ENCODE measurements around the gene APOC1.
A peak's percentile ranks its signal among the peaks of the same experiment; 100 is the strongest.

APOC1 gene

GRCh38 chr19:44949550-44949949 is 35.1 kb downstream of the APOC1 start:
- peaks cover 4% of the 10 kb centered on the region for H3K4me1 Mint-ChIP-seq (ENCODE audit: low read depth)
- H3K9me3 Mint-ChIP-seq = no peaks in the 10 kb centered on the region
- no peaks in the 10 kb centered on the region for H3K27me3 Mint-ChIP-seq (ENCODE audit: low read depth)
- H3K27ac Mint-ChIP-seq = no peak overlapping the region
- no peak overlapping the region for H3K4me3 Mint-ChIP-seq
- no peak for DNase-seq (ENCODE audit: low spot score)
- no peaks in the 10 kb centered on the region for H3K36me3 Mint-ChIP-seq (ENCODE audit: low read depth)

DNA sequence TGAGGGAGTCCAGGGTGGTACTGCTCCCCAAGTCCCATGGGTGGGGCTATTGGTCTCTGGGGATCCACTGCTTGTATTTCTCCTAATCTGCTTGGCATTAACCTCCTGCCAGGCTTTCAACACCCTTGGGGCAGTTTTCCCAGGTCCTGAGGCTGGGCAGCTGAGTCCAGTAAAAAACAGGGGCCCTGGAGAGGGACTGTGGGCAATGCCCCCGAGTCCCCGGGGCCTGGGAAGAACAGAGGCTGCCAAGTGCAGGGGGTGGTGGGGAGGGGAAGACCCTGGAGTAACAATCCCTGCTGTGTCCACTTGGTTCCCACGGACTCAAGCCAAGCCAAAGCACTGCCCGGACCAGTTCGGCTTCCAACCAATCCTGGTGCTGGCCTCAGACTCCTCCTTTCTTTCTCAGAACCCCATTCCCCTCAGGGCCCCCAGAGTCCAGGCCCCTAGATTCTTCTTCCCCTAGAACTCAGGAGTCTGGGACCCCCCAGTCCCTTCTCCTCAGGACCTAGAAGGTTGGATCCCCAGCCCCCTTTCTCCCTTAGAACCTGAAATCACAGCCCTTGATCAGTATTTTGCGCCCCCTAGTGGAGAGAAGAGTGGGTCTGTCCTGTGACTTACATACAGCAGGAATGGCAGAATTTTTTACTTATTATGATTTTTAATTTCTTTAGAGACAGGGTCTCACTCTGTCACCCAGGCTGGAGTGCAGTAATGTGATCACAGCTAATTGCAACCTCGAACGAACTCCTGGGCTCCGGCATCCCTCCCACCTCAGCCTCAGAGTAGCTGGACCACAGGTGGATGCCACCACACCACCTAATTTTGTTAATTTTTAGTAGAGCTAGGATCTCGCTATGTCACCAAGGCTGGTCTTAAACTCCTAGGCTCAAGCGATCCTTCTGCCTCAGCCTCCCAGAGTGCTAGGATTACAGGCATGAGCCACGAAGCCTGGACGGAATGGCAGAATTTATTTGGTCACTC is 37.1 kb downstream of the APOC1 start:
- peak; percentile 45 for DNase-seq (ENCODE audit: low spot score)
- no peak overlapping the region for H3K4me3 Mint-ChIP-seq
- H3K27me3 Mint-ChIP-seq (ENCODE audit: low read depth) = no peaks in the 10 kb centered on the region
- peaks cover 13% of the 10 kb centered on the region for H3K4me1 Mint-ChIP-seq (ENCODE audit: low read depth)
- no peaks in the 10 kb centered on the region for H3K36me3 Mint-ChIP-seq (ENCODE audit: low read depth)
- H3K9me3 Mint-ChIP-seq = no peaks in the 10 kb centered on the region
- H3K27ac Mint-ChIP-seq = no peak overlapping the region

DNA sequence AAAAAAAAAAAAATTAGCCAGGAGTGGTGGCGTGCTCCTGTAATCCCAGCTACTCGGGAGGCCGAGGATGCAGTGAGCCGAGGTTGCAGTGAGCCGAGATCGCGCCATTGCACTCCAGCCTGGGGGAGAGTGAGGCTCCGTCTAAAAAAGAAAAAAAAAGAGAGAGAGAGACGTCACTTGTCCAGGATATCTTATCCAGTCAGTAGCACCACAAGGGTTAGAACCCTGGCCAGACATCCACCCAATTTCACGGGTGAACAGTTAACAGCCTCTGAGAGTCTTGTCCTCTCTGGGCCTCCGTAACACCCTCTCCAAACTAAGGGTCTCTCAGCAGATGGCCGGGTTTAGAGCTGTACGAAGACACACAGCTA is 39.9 kb downstream of the APOC1 start:
- H3K4me1 Mint-ChIP-seq (ENCODE audit: low read depth) = peaks cover 27% of the 10 kb centered on the region
- peak overlapping the region; percentile 99 for H3K27ac Mint-ChIP-seq
- H3K36me3 Mint-ChIP-seq (ENCODE audit: low read depth) = no peaks in the 10 kb centered on the region
- H3K27me3 Mint-ChIP-seq (ENCODE audit: low read depth) = no peaks in the 10 kb centered on the region
- H3K9me3 Mint-ChIP-seq = no peaks in the 10 kb centered on the region
- peak overlapping the region; percentile 95 for H3K4me3 Mint-ChIP-seq
- DNase-seq (ENCODE audit: low spot score) = no peak

GRCh38 chr19:44954649-44955504 is 40.5 kb downstream of the APOC1 start, which contains the start of gene CLPTM1:
TSS of gene CLPTM1 (plus strand) at chr19:44955380. CDS start at chr19:44955396, 16 bp downstream.
- no peaks in the 10 kb centered on the region for H3K36me3 Mint-ChIP-seq (ENCODE audit: low read depth)
- DNase-seq (ENCODE audit: low spot score) = peak; percentile 91
- H3K9me3 Mint-ChIP-seq = no peaks in the 10 kb centered on the region
- H3K27me3 Mint-ChIP-seq (ENCODE audit: low read depth) = no peaks in the 10 kb centered on the region
- peaks cover 27% of the 10 kb centered on the region for H3K4me1 Mint-ChIP-seq (ENCODE audit: low read depth)
- H3K27ac Mint-ChIP-seq = peak within 1 kb of the TSS; percentile 99
- peak within 1 kb of the TSS; percentile 95 for H3K4me3 Mint-ChIP-seq

DNA sequence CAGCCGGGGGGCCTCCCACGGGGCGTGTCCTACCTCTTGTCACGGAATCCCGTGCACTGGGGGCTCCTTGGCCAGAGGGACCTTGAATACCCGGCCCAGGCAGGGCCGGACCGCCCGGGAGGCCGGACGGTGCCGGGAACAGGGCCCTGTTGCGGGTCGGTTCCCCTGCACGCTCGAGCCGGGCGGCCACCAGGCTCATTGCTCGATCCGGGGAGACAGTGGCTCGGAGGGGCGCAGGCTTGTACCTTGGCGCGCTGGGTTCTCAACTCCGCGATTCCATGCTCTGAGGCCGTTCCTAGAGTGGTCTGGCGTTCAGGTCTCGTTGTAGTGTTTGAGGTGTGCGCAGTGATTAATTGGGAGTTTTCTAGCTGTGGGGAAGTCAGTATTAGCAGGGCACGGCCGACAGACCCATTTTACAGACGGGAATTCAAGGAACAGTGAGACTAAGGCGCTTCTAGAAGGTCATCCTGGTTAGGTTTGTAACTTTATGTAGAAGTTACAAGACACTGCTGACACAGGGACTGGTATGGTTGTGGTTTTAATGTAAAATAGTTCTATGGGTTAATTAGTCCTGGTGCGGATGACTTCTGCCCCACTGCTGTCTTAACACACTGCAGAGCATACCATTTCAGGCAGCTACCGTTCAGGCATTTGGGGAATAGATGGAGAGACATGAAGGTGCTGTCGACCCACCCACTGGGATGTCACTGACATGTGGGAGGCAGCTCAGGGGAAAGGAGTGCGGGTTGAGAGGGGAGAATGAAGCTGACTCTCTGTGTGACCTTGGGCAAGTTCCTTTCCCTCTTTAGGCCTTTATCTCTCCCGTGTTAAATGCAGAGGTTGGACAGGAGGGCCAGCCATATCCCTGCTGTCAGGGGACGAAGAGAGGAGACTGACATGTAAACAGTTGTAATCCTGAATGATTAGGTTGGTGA is 41.4 kb downstream of the APOC1 start:
- no peak for DNase-seq (ENCODE audit: low spot score)
- no peaks in the 10 kb centered on the region for H3K36me3 Mint-ChIP-seq (ENCODE audit: low read depth)
- H3K27ac Mint-ChIP-seq = peak overlapping the region; percentile 75
- H3K4me1 Mint-ChIP-seq (ENCODE audit: low read depth) = peaks cover 27% of the 10 kb centered on the region
- no peaks in the 10 kb centered on the region for H3K9me3 Mint-ChIP-seq
- peak overlapping the region; percentile 89 for H3K4me3 Mint-ChIP-seq
- no peaks in the 10 kb centered on the region for H3K27me3 Mint-ChIP-seq (ENCODE audit: low read depth)

- peak overlapping the region; percentile 89 for H3K4me3 Mint-ChIP-seq
- no peak for DNase-seq (ENCODE audit: low spot score)
- peaks cover 4% of the 10 kb centered on the region for H3K36me3 Mint-ChIP-seq (ENCODE audit: low read depth)
- H3K27ac Mint-ChIP-seq = no peak overlapping the region
- peaks cover 27% of the 10 kb centered on the region for H3K4me1 Mint-ChIP-seq (ENCODE audit: low read depth)
- no peaks in the 10 kb centered on the region for H3K27me3 Mint-ChIP-seq (ENCODE audit: low read depth)
- no peaks in the 10 kb centered on the region for H3K9me3 Mint-ChIP-seq
Measured at GRCh38 chr19:44957526-44957925, 43.1 kb downstream of the APOC1 start.

GRCh38 chr19:44958090-44958489 is 43.7 kb downstream of the APOC1 start:
- no peak for DNase-seq (ENCODE audit: low spot score)
- peaks cover 6% of the 10 kb centered on the region for H3K36me3 Mint-ChIP-seq (ENCODE audit: low read depth)
- no peaks in the 10 kb centered on the region for H3K9me3 Mint-ChIP-seq
- H3K27ac Mint-ChIP-seq = no peak overlapping the region
- no peaks in the 10 kb centered on the region for H3K27me3 Mint-ChIP-seq (ENCODE audit: low read depth)
- H3K4me1 Mint-ChIP-seq (ENCODE audit: low read depth) = peaks cover 27% of the 10 kb centered on the region
- H3K4me3 Mint-ChIP-seq = no peak overlapping the region

- Mint-ChIP-seq H3K9me3 (no peaks in the 10 kb centered on the region), H3K27me3 (ENCODE audit: low read depth) (no peaks in the 10 kb centered on the region), H3K4me3 (no peak overlapping the region), H3K4me1 (ENCODE audit: low read depth) (peaks cover 23% of the 10 kb centered on the region), H3K36me3 (ENCODE audit: low read depth) (peaks cover 9% of the 10 kb centered on the region), H3K27ac (no peak overlapping the region)
- no peak for DNase-seq (ENCODE audit: low spot score)
Measured at GRCh38 chr19:44959691-44960090, 45.3 kb downstream of the APOC1 start.

GRCh38 chr19:44960906-44961728 is 46.7 kb downstream of the APOC1 start:
- Mint-ChIP-seq H3K27ac (peak overlapping the region; percentile 45), H3K4me1 (ENCODE audit: low read depth) (peaks cover 18% of the 10 kb centered on the region), H3K36me3 (ENCODE audit: low read depth) (peaks cover 10% of the 10 kb centered on the region)

GRCh38 chr19:44961821-44962220 is 47.4 kb downstream of the APOC1 start:
- no peak overlapping the region for H3K4me3 Mint-ChIP-seq
- H3K9me3 Mint-ChIP-seq = no peaks in the 10 kb centered on the region
- H3K27me3 Mint-ChIP-seq (ENCODE audit: low read depth) = no peaks in the 10 kb centered on the region
- peaks cover 11% of the 10 kb centered on the region for H3K4me1 Mint-ChIP-seq (ENCODE audit: low read depth)
- DNase-seq (ENCODE audit: low spot score) = no peak
- peaks cover 13% of the 10 kb centered on the region for H3K36me3 Mint-ChIP-seq (ENCODE audit: low read depth)
- no peak overlapping the region for H3K27ac Mint-ChIP-seq

More at GRCh38 chr19:44960906-44961728, 46.7 kb downstream of the APOC1 start:
- Mint-ChIP-seq H3K27me3 (ENCODE audit: low read depth) (no peaks in the 10 kb centered on the region), H3K4me3 (no peak overlapping the region), H3K9me3 (no peaks in the 10 kb centered on the region)
- no peak for DNase-seq (ENCODE audit: low spot score)

GRCh38 chr19:44968118-44968517 is 53.7 kb downstream of the APOC1 start:
- no peaks in the 10 kb centered on the region for H3K27me3 Mint-ChIP-seq (ENCODE audit: low read depth)
- H3K27ac Mint-ChIP-seq = no peak overlapping the region
- no peak overlapping the region for H3K4me3 Mint-ChIP-seq
- H3K36me3 Mint-ChIP-seq (ENCODE audit: low read depth) = peaks cover 11% of the 10 kb centered on the region
- H3K4me1 Mint-ChIP-seq (ENCODE audit: low read depth) = no peaks in the 10 kb centered on the region
- no peaks in the 10 kb centered on the region for H3K9me3 Mint-ChIP-seq
- DNase-seq (ENCODE audit: low spot score) = no peak

DNA sequence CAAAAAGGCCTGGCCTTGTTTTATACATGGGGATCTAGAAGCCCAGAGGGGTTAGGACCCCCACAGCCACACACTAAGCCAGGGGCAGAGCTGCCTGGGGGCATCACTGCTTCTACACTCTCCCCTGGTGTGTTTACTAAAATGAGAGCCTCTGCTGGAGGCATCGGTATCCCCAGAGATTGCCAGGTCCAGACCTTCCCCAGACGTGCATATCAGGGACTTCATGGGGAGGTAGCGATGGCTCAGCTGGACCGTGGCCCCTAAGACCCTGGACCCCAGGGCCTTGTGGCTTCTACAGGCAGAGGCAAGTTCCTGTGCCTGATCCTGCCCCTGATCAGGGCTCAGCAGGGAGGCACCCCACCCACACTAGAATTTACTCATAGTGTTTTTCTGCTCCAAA is 54.3 kb downstream of the APOC1 start:
- H3K4me3 Mint-ChIP-seq = no peak overlapping the region

More for the DNA sequence above, 54.3 kb downstream of the APOC1 start:
- Mint-ChIP-seq H3K27me3 (ENCODE audit: low read depth) (no peaks in the 10 kb centered on the region), H3K27ac (no peak overlapping the region), H3K9me3 (no peaks in the 10 kb centered on the region), H3K4me1 (ENCODE audit: low read depth) (no peaks in the 10 kb centered on the region), H3K36me3 (ENCODE audit: low read depth) (peaks cover 13% of the 10 kb centered on the region)
- no peak for DNase-seq (ENCODE audit: low spot score)

All from T-helper 2 cell treated with Interferon-gamma antibody and Interleukin-4, amounts not matched to agents 5 μg/mL and 100 μg/mL, for 36 hours (primary cell).